ENCODE data around the gene DDX51. TPM values are rescaled to one million over a fixed set of nuclear protein-coding genes. Genes with fewer than 3 reads are reported as not detected.

Gene DDX51
- total and polyA plus RNA-seq, 5 donors from 2014 or later, result 4.8 to 41.2 (median 6.8) TPM

DNA sequence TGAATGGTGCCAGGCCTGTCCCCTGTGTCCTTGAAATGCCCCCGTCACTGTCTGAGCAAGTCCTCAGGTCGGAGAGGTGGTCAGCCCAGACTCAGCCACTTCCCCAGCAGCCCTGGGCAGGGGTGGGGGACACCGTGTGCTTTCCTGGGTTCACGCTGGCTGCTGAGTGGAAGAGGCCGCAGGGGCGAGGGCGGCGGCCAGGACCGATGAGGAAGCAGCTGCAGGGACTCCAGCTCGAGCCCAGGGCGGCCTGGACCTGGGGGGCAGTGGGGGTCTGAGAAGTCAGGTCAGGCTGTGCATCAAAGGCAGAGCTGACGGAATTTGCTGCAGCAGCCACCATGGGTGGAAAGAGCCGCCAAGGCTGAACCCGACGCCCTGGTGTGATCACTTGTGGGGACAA is 28.5 kb upstream of the DDX51 start:
- Mint-ChIP-seq H3K4me3 (peak overlapping the region in 1 of 4 donors; percentile 88), H3K27ac (no peak overlapping the region), H3K36me3 (no peaks in the 10 kb centered on the region), H3K9me3 (no peaks in the 10 kb centered on the region), H3K27me3 (no peaks in the 10 kb centered on the region), H3K4me1 (peaks cover 0 to 17% (median 3%) of the 10 kb centered on the region in 4 donors)
- H3K4me1 ChIP-seq (ENCODE audit: control insufficient read depth, insufficient read depth, low read length, poor library complexity, severe bottlenecking), result peaks cover 12% of the 10 kb centered on the region
- ATAC-seq (ENCODE audit: low read depth in 2 of 2) (no peak), DNase-seq (no peak)
- no peaks in the 10 kb centered on the region for H3K36me3 ChIP-seq (ENCODE audit: control insufficient read depth, insufficient read depth, low read length)
- H3K27ac ChIP-seq (ENCODE audit: insufficient read depth, low read length, poor library complexity, severe bottlenecking), result no peak overlapping the region
- H3K9me3 ChIP-seq (ENCODE audit: control insufficient read depth in 2 of 2, low read length in 2 of 2), result no peaks in the 10 kb centered on the region
- no peaks in the 10 kb centered on the region for H3K27me3 ChIP-seq (ENCODE audit: control insufficient read depth, insufficient read depth, low read length)
- no peak overlapping the region for H3K4me3 ChIP-seq (ENCODE audit: low read depth, low read length)

DNA sequence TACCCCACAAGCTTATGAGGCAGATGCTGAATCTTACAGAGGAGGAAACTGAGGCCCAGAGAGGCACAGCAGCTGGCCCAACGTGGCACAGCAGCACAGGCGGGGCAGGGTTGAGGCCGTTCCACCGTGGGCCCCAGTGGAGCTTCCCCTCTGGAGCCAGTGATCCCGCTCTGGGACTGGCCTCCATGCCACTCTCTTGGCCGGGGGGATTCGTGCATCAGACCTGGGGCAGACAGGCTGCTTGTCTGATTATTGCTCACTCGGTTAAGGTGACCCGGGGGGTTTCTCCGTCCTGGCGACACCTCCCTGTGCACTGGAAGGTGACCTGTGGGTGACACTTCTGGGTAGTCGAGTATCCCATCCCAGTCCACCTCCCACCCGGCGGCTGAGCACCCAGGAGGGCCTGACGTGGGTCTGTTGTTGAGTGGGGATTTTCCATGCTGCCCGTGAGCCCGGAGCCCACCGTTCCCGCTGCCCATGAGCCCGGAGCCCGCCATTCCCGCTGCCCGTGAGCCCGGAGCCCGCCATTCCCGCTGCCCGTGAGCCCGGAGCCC is 27.9 kb upstream of the DDX51 start:
- peaks cover 0 to 17% (median 3%) of the 10 kb centered on the region in 4 donors for H3K4me1 Mint-ChIP-seq
- H3K27me3 Mint-ChIP-seq, result no peaks in the 10 kb centered on the region
- DNase-seq, result no peak
- Histone ChIP-seq H3K36me3 (ENCODE audit: control insufficient read depth, insufficient read depth, low read length) (no peaks in the 10 kb centered on the region), H3K27ac (ENCODE audit: insufficient read depth, low read length, poor library complexity, severe bottlenecking) (no peak overlapping the region), H3K4me3 (ENCODE audit: low read depth, low read length) (no peak overlapping the region), H3K9me3 (ENCODE audit: control insufficient read depth in 2 of 2, low read length in 2 of 2) (no peaks in the 10 kb centered on the region), H3K27me3 (ENCODE audit: control insufficient read depth, insufficient read depth, low read length) (no peaks in the 10 kb centered on the region), H3K4me1 (ENCODE audit: control insufficient read depth, insufficient read depth, low read length, poor library complexity, severe bottlenecking) (peaks cover 12% of the 10 kb centered on the region)
- ATAC-seq (ENCODE audit: low read depth in 2 of 2), result no peak
- H3K27ac Mint-ChIP-seq, result no peak overlapping the region
- H3K9me3 Mint-ChIP-seq, result no peaks in the 10 kb centered on the region
- no peaks in the 10 kb centered on the region for H3K36me3 Mint-ChIP-seq
- no peak overlapping the region for H3K4me3 Mint-ChIP-seq

DNA sequence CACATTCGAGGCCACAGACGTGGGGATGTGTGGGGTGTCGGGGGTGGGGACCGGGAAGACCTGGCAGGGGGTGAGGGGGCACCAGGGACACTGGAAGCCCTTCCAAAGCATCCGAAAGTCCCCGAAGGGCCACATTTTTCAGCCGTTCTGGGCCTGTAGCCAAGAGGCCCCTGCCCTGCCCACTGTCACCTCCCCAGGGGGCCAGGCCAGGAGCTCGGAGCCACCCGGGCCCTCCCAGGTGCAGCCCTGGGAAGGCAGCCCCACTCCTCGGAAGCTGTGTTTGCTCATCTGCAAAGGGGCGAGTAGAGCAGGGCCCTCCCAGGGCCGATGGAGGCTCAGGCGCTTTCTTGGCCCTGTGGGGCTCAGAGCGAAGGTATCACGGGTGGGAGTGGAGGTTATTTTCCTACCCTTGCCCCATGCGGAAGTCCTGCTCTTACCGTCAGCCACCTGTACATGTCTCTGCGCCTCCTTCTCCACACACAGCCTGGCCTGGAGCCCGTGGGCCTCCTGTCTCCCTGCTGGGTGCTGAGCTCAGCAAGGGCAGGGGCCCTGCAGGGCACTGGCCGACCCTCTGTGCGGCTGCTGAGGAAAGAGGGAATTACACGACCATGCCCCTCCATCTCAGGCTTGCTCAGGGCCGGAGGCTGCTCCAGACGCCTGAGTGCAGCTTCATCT is 27.3 kb upstream of the DDX51 start:
- Mint-ChIP-seq H3K4me1 (peaks cover 0 to 15% (median 3%) of the 10 kb centered on the region in 4 donors), H3K27me3 (no peaks in the 10 kb centered on the region), H3K4me3 (no peak overlapping the region), H3K36me3 (no peaks in the 10 kb centered on the region), H3K27ac (no peak overlapping the region), H3K9me3 (no peaks in the 10 kb centered on the region)
- H3K4me1 ChIP-seq (ENCODE audit: control insufficient read depth, insufficient read depth, low read length, poor library complexity, severe bottlenecking), result peaks cover 12% of the 10 kb centered on the region
- ATAC-seq (ENCODE audit: low read depth in 2 of 2) (no peak), DNase-seq (no peak)
- H3K27me3 ChIP-seq (ENCODE audit: control insufficient read depth, insufficient read depth, low read length), result no peaks in the 10 kb centered on the region
- H3K4me3 ChIP-seq (ENCODE audit: low read depth, low read length), result no peak overlapping the region
- no peak overlapping the region for H3K27ac ChIP-seq (ENCODE audit: insufficient read depth, low read length, poor library complexity, severe bottlenecking)
- H3K9me3 ChIP-seq (ENCODE audit: control insufficient read depth in 2 of 2, low read length in 2 of 2), result no peaks in the 10 kb centered on the region
- H3K36me3 ChIP-seq (ENCODE audit: control insufficient read depth, insufficient read depth, low read length), result no peaks in the 10 kb centered on the region

DNA sequence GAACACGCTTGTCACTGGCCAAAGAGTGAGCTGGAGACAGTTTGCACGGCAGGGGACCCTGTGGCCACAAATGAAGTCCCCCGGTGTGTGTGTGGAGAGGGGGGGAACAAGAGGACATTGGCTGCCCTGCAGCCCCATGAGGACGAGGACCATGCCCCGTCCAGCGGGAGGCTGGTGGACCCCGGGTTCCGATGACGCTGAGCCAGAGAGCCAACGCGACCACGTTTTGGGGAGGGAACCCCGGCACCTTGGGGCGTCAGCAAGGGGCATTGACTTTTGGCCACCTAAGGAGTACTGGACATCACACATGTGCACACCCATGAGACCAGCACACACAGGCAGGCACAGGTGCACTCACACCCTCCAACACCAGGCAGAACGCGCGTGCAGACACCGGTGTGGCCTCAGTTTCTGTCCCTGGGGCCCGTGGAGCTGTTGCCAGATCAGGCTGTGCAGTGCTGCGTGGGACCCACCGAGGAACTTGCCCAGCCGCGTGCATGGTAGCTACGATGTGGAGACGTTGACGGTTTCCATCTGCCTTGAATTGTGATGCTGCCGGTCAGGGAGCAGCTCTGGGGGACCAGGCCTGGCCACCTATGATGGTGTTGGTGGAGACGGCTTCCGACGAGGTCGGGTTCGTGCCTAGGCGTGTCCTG is 26.6 kb upstream of the DDX51 start:
- no peaks in the 10 kb centered on the region for H3K27me3 ChIP-seq (ENCODE audit: control insufficient read depth, insufficient read depth, low read length)

DNA sequence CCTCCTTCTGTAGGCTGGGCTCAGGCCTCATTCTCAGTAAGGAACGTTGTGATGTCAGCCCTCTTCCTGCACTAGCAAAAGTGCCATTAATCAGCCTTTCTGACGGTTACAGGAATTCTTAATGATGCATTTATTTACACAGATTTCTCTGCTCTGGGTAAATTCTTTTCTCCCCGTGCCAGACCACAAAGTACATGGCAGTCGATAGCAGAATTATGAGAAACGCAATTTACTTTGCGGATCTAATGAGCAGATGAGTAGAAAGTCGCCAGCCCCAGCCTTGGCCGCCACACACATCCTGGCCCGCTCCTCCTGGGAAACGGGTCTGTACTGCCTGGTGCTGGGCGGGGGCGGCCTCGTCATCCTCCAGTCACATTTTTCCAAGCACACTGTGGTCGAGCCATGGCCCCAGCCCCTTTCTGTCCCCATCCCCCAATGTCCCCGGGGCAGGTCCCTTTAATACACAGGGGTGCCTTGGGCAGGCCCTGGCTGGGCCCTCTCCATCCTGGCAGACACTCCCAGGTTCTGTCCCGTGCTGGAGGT is 26.0 kb upstream of the DDX51 start:
- no peaks in the 10 kb centered on the region for H3K27me3 ChIP-seq (ENCODE audit: control insufficient read depth, insufficient read depth, low read length)
- Mint-ChIP-seq H3K4me1 (peaks cover 0 to 15% (median 3%) of the 10 kb centered on the region in 4 donors), H3K27me3 (no peaks in the 10 kb centered on the region), H3K4me3 (no peak overlapping the region), H3K27ac (no peak overlapping the region), H3K9me3 (no peaks in the 10 kb centered on the region), H3K36me3 (no peaks in the 10 kb centered on the region)
- H3K4me3 ChIP-seq (ENCODE audit: low read depth, low read length), result no peak overlapping the region
- H3K36me3 ChIP-seq (ENCODE audit: control insufficient read depth, insufficient read depth, low read length), result no peaks in the 10 kb centered on the region
- DNase-seq (no peak), ATAC-seq (ENCODE audit: low read depth in 2 of 2) (no peak)
- H3K27ac ChIP-seq (ENCODE audit: insufficient read depth, low read length, poor library complexity, severe bottlenecking), result no peak overlapping the region
- no peaks in the 10 kb centered on the region for H3K9me3 ChIP-seq (ENCODE audit: control insufficient read depth in 2 of 2, low read length in 2 of 2)
- peaks cover 12% of the 10 kb centered on the region for H3K4me1 ChIP-seq (ENCODE audit: control insufficient read depth, insufficient read depth, low read length, poor library complexity, severe bottlenecking)

More for the DNA sequence above, 26.6 kb upstream of the DDX51 start:
- DNase-seq (no peak), ATAC-seq (ENCODE audit: low read depth in 2 of 2) (no peak)
- Mint-ChIP-seq H3K27me3 (no peaks in the 10 kb centered on the region), H3K4me1 (peaks cover 0 to 15% (median 3%) of the 10 kb centered on the region in 4 donors), H3K27ac (no peak overlapping the region), H3K36me3 (no peaks in the 10 kb centered on the region), H3K9me3 (no peaks in the 10 kb centered on the region), H3K4me3 (no peak overlapping the region)
- no peaks in the 10 kb centered on the region for H3K36me3 ChIP-seq (ENCODE audit: control insufficient read depth, insufficient read depth, low read length)
- H3K9me3 ChIP-seq (ENCODE audit: control insufficient read depth in 2 of 2, low read length in 2 of 2), result no peaks in the 10 kb centered on the region
- peaks cover 12% of the 10 kb centered on the region for H3K4me1 ChIP-seq (ENCODE audit: control insufficient read depth, insufficient read depth, low read length, poor library complexity, severe bottlenecking)
- no peak overlapping the region for H3K27ac ChIP-seq (ENCODE audit: insufficient read depth, low read length, poor library complexity, severe bottlenecking)
- H3K4me3 ChIP-seq (ENCODE audit: low read depth, low read length), result no peak overlapping the region

DNA sequence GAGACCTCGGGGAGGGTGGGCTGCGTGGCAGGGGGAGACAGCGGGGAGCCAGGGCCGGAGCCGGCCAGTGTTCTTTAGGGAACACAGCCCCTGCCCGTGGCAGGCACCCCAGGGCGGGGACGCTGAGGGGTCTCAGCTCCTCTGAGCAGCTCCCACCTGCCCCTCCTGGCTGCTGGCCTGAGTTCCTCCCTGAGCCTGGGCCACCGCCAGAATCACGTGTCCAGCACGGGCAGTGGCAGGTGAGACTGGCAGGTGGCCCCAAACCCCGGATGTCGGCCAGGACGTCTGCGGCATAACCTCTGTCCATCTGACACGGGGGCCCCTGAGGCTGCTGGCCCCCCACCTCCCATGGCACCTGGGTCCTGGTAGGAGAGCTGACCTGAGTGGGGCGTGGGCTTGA is 25.3 kb upstream of the DDX51 start:
- H3K4me1 Mint-ChIP-seq, result peaks cover 0 to 12% (median 3%) of the 10 kb centered on the region in 4 donors
- no peak overlapping the region for H3K27ac Mint-ChIP-seq
- no peak for ATAC-seq (ENCODE audit: low read depth in 2 of 2)
- H3K36me3 ChIP-seq (ENCODE audit: control insufficient read depth, insufficient read depth, low read length), result no peaks in the 10 kb centered on the region
- H3K4me3 ChIP-seq (ENCODE audit: low read depth, low read length), result no peak overlapping the region
- DNase-seq, result no peak
- H3K36me3 Mint-ChIP-seq, result no peaks in the 10 kb centered on the region
- H3K9me3 ChIP-seq (ENCODE audit: control insufficient read depth in 2 of 2, low read length in 2 of 2), result no peaks in the 10 kb centered on the region
- H3K9me3 Mint-ChIP-seq, result no peaks in the 10 kb centered on the region
- no peak overlapping the region for H3K27ac ChIP-seq (ENCODE audit: insufficient read depth, low read length, poor library complexity, severe bottlenecking)
- no peaks in the 10 kb centered on the region for H3K27me3 Mint-ChIP-seq
- H3K4me3 Mint-ChIP-seq, result no peak overlapping the region
- H3K4me1 ChIP-seq (ENCODE audit: control insufficient read depth, insufficient read depth, low read length, poor library complexity, severe bottlenecking), result peaks cover 12% of the 10 kb centered on the region
- no peaks in the 10 kb centered on the region for H3K27me3 ChIP-seq (ENCODE audit: control insufficient read depth, insufficient read depth, low read length)

DNA sequence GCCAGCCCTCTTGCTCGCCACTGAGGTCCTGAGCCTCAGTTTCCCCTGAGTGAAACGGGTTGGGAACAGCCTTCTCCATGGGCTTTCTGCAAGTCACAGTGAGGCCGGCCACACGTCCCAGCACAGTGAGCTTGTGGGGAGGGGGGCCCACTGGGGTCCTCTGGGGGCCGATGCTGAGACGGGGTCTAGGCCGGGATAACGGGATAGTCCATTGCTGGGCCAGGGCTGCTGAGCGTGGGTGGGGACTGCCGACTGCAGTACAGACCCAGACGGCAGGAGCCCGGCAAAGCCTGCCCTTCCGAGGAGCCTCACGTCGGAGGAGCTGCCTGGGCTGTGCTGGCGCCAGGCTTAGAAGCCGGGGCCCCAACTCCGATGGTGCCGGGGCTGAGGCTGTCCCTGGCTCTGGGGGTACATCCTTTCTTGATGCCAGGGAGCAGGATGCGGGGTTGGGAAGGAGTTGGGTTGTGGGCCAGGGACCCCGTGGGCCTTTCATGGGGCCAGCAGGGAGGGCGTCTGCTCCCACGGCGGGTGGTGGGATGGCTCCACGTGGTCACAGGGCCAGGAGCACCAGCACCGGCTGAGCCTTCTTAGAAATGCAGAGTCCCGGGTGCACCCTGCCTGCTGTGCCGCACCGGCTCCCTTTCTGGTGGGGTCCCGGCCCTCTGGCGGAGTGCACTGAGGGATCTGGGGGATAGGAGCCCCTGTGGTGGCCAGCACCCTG is 24.4 kb upstream of the DDX51 start:
- no peak for DNase-seq
- no peak for ATAC-seq (ENCODE audit: low read depth in 2 of 2)
- H3K4me1 Mint-ChIP-seq, result peaks cover 4 to 18% (median 6%) of the 10 kb centered on the region in 4 donors

More for the DNA sequence above, 24.4 kb upstream of the DDX51 start:
- no peak overlapping the region for H3K27ac ChIP-seq (ENCODE audit: insufficient read depth, low read length, poor library complexity, severe bottlenecking)
- H3K9me3 ChIP-seq (ENCODE audit: control insufficient read depth in 2 of 2, low read length in 2 of 2), result no peaks in the 10 kb centered on the region
- H3K4me1 ChIP-seq (ENCODE audit: control insufficient read depth, insufficient read depth, low read length, poor library complexity, severe bottlenecking), result peaks cover 8% of the 10 kb centered on the region
- Mint-ChIP-seq H3K4me3 (no peak overlapping the region), H3K27ac (no peak overlapping the region), H3K36me3 (no peaks in the 10 kb centered on the region), H3K9me3 (no peaks in the 10 kb centered on the region), H3K27me3 (no peaks in the 10 kb centered on the region)
- H3K27me3 ChIP-seq (ENCODE audit: control insufficient read depth, insufficient read depth, low read length), result no peaks in the 10 kb centered on the region
- no peak overlapping the region for H3K4me3 ChIP-seq (ENCODE audit: low read depth, low read length)
- no peaks in the 10 kb centered on the region for H3K36me3 ChIP-seq (ENCODE audit: control insufficient read depth, insufficient read depth, low read length)
